SJSA1 (cell line): ENCODE measurements around the gene HSPH1. TPM values are rescaled to one million over a fixed set of nuclear protein-coding genes. Genes with fewer than 3 reads are reported as not detected.
A peak's percentile ranks its signal among the peaks of the same experiment; 100 is the strongest.
"Not testable (repeated sequence)": the region's sequence is repeated elsewhere in the genome, so short reads cannot be mapped to it uniquely, and the experiment has no call there.

ENCODE experiments used
- DNase-seq, 2 experiments: peaks; one replicate each; pipeline ENCODE4 v3.0.0-alpha.2; 2015 to 2020; ENCODE audit warnings: low spot score in 2 of 2, low read depth in 1 of 2
- H3K27ac ChIP-seq: fragments of 250-450 bp; sonication (Bioruptor Pico); 2 replicates; pipeline ENCODE4 v1.5.1; 2020; ENCODE audit warnings: mild to moderate bottlenecking, moderate library complexity
- H3K27me3 ChIP-seq: fragments of 250-450 bp; sonication (Bioruptor Pico); replicated peaks from 2 replicates; pipeline ENCODE4 v1.5.1; 2020; ENCODE audit warnings: mild to moderate bottlenecking, moderate library complexity
- H3K36me3 ChIP-seq: fragments of 250-450 bp; sonication (Bioruptor Pico); 2 replicates; pipeline ENCODE4 v1.5.1; 2020; ENCODE audit warnings: mild to moderate bottlenecking
- H3K4me1 ChIP-seq: fragments of 250-450 bp; sonication (Bioruptor Pico); replicated peaks from 2 replicates; pipeline ENCODE4 v1.6.1; 2021; ENCODE audit warnings: mild to moderate bottlenecking
- H3K4me3 ChIP-seq: fragments of 250-450 bp; sonication (Bioruptor Pico); 2 replicates; pipeline ENCODE4 v1.5.1; 2020; ENCODE audit warnings: mild to moderate bottlenecking
- H3K9me3 ChIP-seq: fragments of 250-450 bp; sonication (Bioruptor Pico); replicated peaks from 2 replicates; pipeline ENCODE4 v1.5.1; 2020; ENCODE audit warnings: mild to moderate bottlenecking
- total RNA-seq: library from RNA; depleted of rRNA; stranded (reverse); fragments of >200 nt; shearing (Covaris generic); gene quantifications from 2 replicates; pipeline ENCODE4 v1.2.3, GENCODE V29; 2014

Gene HSPH1
- total RNA-seq, 1 experiment from 2014 or later = 90.3 TPM

GRCh38 chr13:31195616-31196015 lies 33.9 kb upstream of the HSPH1 start:
- no peak overlapping the region for H3K27ac ChIP-seq
- DNase-seq = no peak
- H3K9me3 ChIP-seq = peaks cover 5% of the 10 kb centered on the region; the same call in 1 of the 2 replicates
- peaks cover 8% of the 10 kb centered on the region for H3K36me3 ChIP-seq
- H3K27me3 ChIP-seq = no peaks in the 10 kb centered on the region
- H3K4me1 ChIP-seq = peaks cover 11% of the 10 kb centered on the region
- no peak overlapping the region for H3K4me3 ChIP-seq

GRCh38 chr13:31192306-31192705 lies 30.6 kb upstream of the HSPH1 start:
- H3K4me1 ChIP-seq = no peaks in the 10 kb centered on the region
- H3K4me3 ChIP-seq = no peak overlapping the region
- no peak for DNase-seq
- no peak overlapping the region for H3K27ac ChIP-seq
- H3K36me3 ChIP-seq = no peaks in the 10 kb centered on the region
- no peaks in the 10 kb centered on the region for H3K27me3 ChIP-seq
- no peaks in the 10 kb centered on the region for H3K9me3 ChIP-seq

- Histone ChIP-seq H3K36me3 (no peaks in the 10 kb centered on the region), H3K27ac (no peak overlapping the region), H3K27me3 (no peaks in the 10 kb centered on the region), H3K4me3 (no peak overlapping the region), H3K4me1 (no peaks in the 10 kb centered on the region), H3K9me3 (no peaks in the 10 kb centered on the region)
- no peak for DNase-seq
Observed at GRCh38 chr13:31191748-31192147, 30.0 kb upstream of the HSPH1 start.

GRCh38 chr13:31184981-31185645 lies 23.4 kb upstream of the HSPH1 start:
- Histone ChIP-seq H3K4me1 (no peaks in the 10 kb centered on the region), H3K4me3 (no peak overlapping the region), H3K9me3 (no peaks in the 10 kb centered on the region), H3K36me3 (no peaks in the 10 kb centered on the region), H3K27ac (no peak overlapping the region), H3K27me3 (no peaks in the 10 kb centered on the region)
- DNase-seq = no peak

- H3K36me3 ChIP-seq = no peaks in the 10 kb centered on the region
- no peak overlapping the region for H3K4me3 ChIP-seq
- H3K27ac ChIP-seq = no peak overlapping the region
- H3K27me3 ChIP-seq = no peaks in the 10 kb centered on the region
- H3K4me1 ChIP-seq = no peaks in the 10 kb centered on the region
- H3K9me3 ChIP-seq = no peaks in the 10 kb centered on the region
- no peak for DNase-seq
Observed at GRCh38 chr13:31184451-31184850, 22.7 kb upstream of the HSPH1 start.

GRCh38 chr13:31182987-31183386 lies 21.3 kb upstream of the HSPH1 start:
- no peak for DNase-seq
- no peaks in the 10 kb centered on the region for H3K27me3 ChIP-seq
- no peaks in the 10 kb centered on the region for H3K4me1 ChIP-seq
- no peak overlapping the region for H3K4me3 ChIP-seq
- no peak overlapping the region for H3K27ac ChIP-seq
- H3K36me3 ChIP-seq = no peaks in the 10 kb centered on the region
- H3K9me3 ChIP-seq = no peaks in the 10 kb centered on the region

- Histone ChIP-seq H3K27ac (no peak overlapping the region), H3K9me3 (no peaks in the 10 kb centered on the region), H3K4me1 (no peaks in the 10 kb centered on the region), H3K36me3 (no peaks in the 10 kb centered on the region), H3K27me3 (no peaks in the 10 kb centered on the region), H3K4me3 (no peak overlapping the region)
- no peak for DNase-seq
Observed at GRCh38 chr13:31179754-31180153, 18.1 kb upstream of the HSPH1 start.

- no peaks in the 10 kb centered on the region for H3K36me3 ChIP-seq
- no peak overlapping the region for H3K27ac ChIP-seq
- H3K9me3 ChIP-seq = no peaks in the 10 kb centered on the region
- H3K4me3 ChIP-seq = no peak overlapping the region
- H3K27me3 ChIP-seq = no peaks in the 10 kb centered on the region
- no peak for DNase-seq
- peaks cover 3% of the 10 kb centered on the region for H3K4me1 ChIP-seq
Observed at GRCh38 chr13:31179241-31179640, 17.5 kb upstream of the HSPH1 start.

- H3K4me3 ChIP-seq, H3K36me3 ChIP-seq, H3K27me3 ChIP-seq, H3K9me3 ChIP-seq, H3K27ac ChIP-seq, DNase-seq: not testable (repeated sequence)
- H3K4me1 ChIP-seq = peaks cover 15% of the 10 kb centered on the region
Observed at GRCh38 chr13:31177813-31178495, 16.2 kb upstream of the HSPH1 start.

- peaks cover 29% of the 10 kb centered on the region for H3K4me1 ChIP-seq
- H3K4me3 ChIP-seq = no peak overlapping the region
- no peak for DNase-seq
- H3K36me3 ChIP-seq = no peaks in the 10 kb centered on the region
- H3K27ac ChIP-seq = no peak overlapping the region
- H3K27me3 ChIP-seq = no peaks in the 10 kb centered on the region
- H3K9me3 ChIP-seq = no peaks in the 10 kb centered on the region
Observed at GRCh38 chr13:31175847-31176532, 14.3 kb upstream of the HSPH1 start.

- Histone ChIP-seq H3K27ac (no peak overlapping the region; the same call in 1 of the 2 replicates), H3K9me3 (no peaks in the 10 kb centered on the region), H3K4me3 (no peak overlapping the region), H3K4me1 (peaks cover 29% of the 10 kb centered on the region), H3K36me3 (no peaks in the 10 kb centered on the region), H3K27me3 (no peaks in the 10 kb centered on the region)
- peak in 1 of 2 experiments; percentile 18 for DNase-seq
Observed at GRCh38 chr13:31174018-31174417, 12.3 kb upstream of the HSPH1 start.

- DNase-seq = peak; percentile 52 to 84
- Histone ChIP-seq H3K4me3 (no peak overlapping the region), H3K9me3 (no peaks in the 10 kb centered on the region), H3K36me3 (no peaks in the 10 kb centered on the region), H3K27ac (peak overlapping the region; percentile 79), H3K27me3 (no peaks in the 10 kb centered on the region), H3K4me1 (peaks cover 29% of the 10 kb centered on the region)
Observed at GRCh38 chr13:31172535-31172934, 10.8 kb upstream of the HSPH1 start.

GRCh38 chr13:31172001-31172400 lies 10.3 kb upstream of the HSPH1 start:
- DNase-seq = no peak
- Histone ChIP-seq H3K27me3 (no peaks in the 10 kb centered on the region), H3K36me3 (no peaks in the 10 kb centered on the region), H3K4me1 (peaks cover 29% of the 10 kb centered on the region), H3K27ac (peak overlapping the region; percentile 79), H3K4me3 (no peak overlapping the region), H3K9me3 (no peaks in the 10 kb centered on the region)

- Histone ChIP-seq H3K4me1 (peaks cover 22% of the 10 kb centered on the region), H3K27me3 (no peaks in the 10 kb centered on the region), H3K4me3 (no peak overlapping the region), H3K27ac (no peak overlapping the region), H3K36me3 (no peaks in the 10 kb centered on the region), H3K9me3 (no peaks in the 10 kb centered on the region)
- no peak for DNase-seq
Observed at GRCh38 chr13:31168736-31169135, 7.0 kb upstream of the HSPH1 start.
